HepG2 (cell line): ENCODE results near the gene FIZ1. TPM values are rescaled to one million over a fixed set of nuclear protein-coding genes. Genes with fewer than 3 reads are reported as not detected.
A peak's percentile ranks its signal among the peaks of the same experiment; 100 is the strongest.

Source experiments
- ELF4 ChIP-seq: sonication (generic); formaldehyde crosslinking; IDR thresholded peaks from 2 replicates; pipeline ENCODE4 v1.5.0; 2020; ENCODE audit warnings: missing genetic modification reagents, mild to moderate bottlenecking, moderate library complexity, borderline replicate concordance
- FIP1L1 ChIP-seq: fragments of 200-400 bp; formaldehyde crosslinking; IDR thresholded peaks from 2 replicates; pipeline ENCODE4 v1.6.1; 2018; ENCODE audit warnings: low read depth, mild to moderate bottlenecking, low read length, moderate library complexity, borderline replicate concordance; ENCODE audit not compliant: insufficient read depth
- FOXP4 ChIP-seq: sonication (generic); formaldehyde crosslinking; IDR thresholded peaks from 2 replicates; pipeline ENCODE4 v1.4.0; 2020; ENCODE audit warnings: missing genetic modification reagents
- GLI4 ChIP-seq: sonication (generic); formaldehyde crosslinking; IDR thresholded peaks from 2 replicates; pipeline ENCODE4 v1.5.1; 2020; ENCODE audit warnings: missing genetic modification reagents, mild to moderate bottlenecking, moderate library complexity, borderline replicate concordance
- MEIS2 ChIP-seq: sonication (generic); formaldehyde crosslinking; IDR thresholded peaks from 2 replicates; pipeline ENCODE4 v1.9.0; 2021; ENCODE audit warnings: mild to moderate bottlenecking, missing genetic modification reagents
- SIX4 ChIP-seq: sonication (generic); formaldehyde crosslinking; IDR thresholded peaks from 2 replicates; pipeline ENCODE4 v1.4.0; 2020; ENCODE audit warnings: missing genetic modification reagents
- SP4 ChIP-seq: sonication (generic); formaldehyde crosslinking; IDR thresholded peaks from 2 replicates; pipeline ENCODE4 v1.8.1; 2023; ENCODE audit warnings: mild to moderate bottlenecking, missing genetic modification reagents
- TMF1 ChIP-seq: sonication (generic); formaldehyde crosslinking; IDR thresholded peaks from 2 replicates; pipeline ENCODE4 v1.8.1; 2022; ENCODE audit warnings: low read depth, missing genetic modification reagents
- TP53 ChIP-seq: sonication (generic); formaldehyde crosslinking; conservative IDR thresholded peaks from 2 replicates; pipeline ENCODE4 v1.4.0; 2020; ENCODE audit warnings: missing genetic modification reagents
- ZBTB39 ChIP-seq: sonication (generic); formaldehyde crosslinking; IDR thresholded peaks from 2 replicates; pipeline ENCODE4 v1.5.0; 2020; ENCODE audit warnings: missing genetic modification reagents
- ZIK1 ChIP-seq: sonication (generic); formaldehyde crosslinking; IDR thresholded peaks from 2 replicates; pipeline ENCODE4 v1.5.0; 2020; ENCODE audit warnings: mild to moderate bottlenecking, low read depth, missing genetic modification reagents, borderline replicate concordance
- ZKSCAN8 ChIP-seq: IDR thresholded peaks from 2 replicates; pipeline ENCODE4 v1.6.1; 2016; ENCODE audit warnings: borderline replicate concordance, missing genetic modification reagents, missing compliant biosample characterization
- ZNF121 ChIP-seq: sonication (generic); formaldehyde crosslinking; IDR thresholded peaks from 2 replicates; pipeline ENCODE4 v1.5.0; 2020; ENCODE audit warnings: mild to moderate bottlenecking, missing genetic modification reagents
- ZNF138 ChIP-seq: sonication (generic); formaldehyde crosslinking; IDR thresholded peaks from 2 replicates; pipeline ENCODE4 v1.5.0; 2020; ENCODE audit warnings: mild to moderate bottlenecking, low read depth, missing genetic modification reagents
- ZNF142 ChIP-seq: sonication (generic); formaldehyde crosslinking; IDR thresholded peaks from 2 replicates; pipeline ENCODE4 v1.4.0; 2020; ENCODE audit warnings: missing genetic modification reagents
- ZNF460 ChIP-seq: sonication (generic); formaldehyde crosslinking; IDR thresholded peaks from 2 replicates; pipeline ENCODE4 v1.5.1; 2020; ENCODE audit warnings: missing genetic modification reagents, mild to moderate bottlenecking, borderline replicate concordance
- ZNF674 ChIP-seq: sonication (generic); formaldehyde crosslinking; IDR thresholded peaks from 2 replicates; pipeline ENCODE4 v1.5.0; 2020; ENCODE audit warnings: low read depth, mild to moderate bottlenecking, missing genetic modification reagents
- ZNF761 ChIP-seq: sonication (generic); formaldehyde crosslinking; conservative IDR thresholded peaks from 2 replicates; pipeline ENCODE4 v1.4.0; 2020; ENCODE audit warnings: mild to moderate bottlenecking, missing genetic modification reagents
- ZNF816 ChIP-seq: sonication (generic); formaldehyde crosslinking; IDR thresholded peaks from 2 replicates; pipeline ENCODE4 v1.8.0; 2022; ENCODE audit warnings: missing genetic modification reagents, mild to moderate bottlenecking, borderline replicate concordance
- polyA plus RNA-seq, 8 experiments: library from polyadenylated mRNA; depleted of rRNA in 3 of 8; stranded (reverse) in 7 of 8; unstranded in 1 of 8; fragments of >200 nt; fragmentation: Illumina TruSeq in 4 of 8; extraction: Trizol in 4 of 8; gene quantifications; 2 replicates each; pipeline versions ENCODE4 v1.2.1 to v1.2.3, GENCODE V29; 2011 to 2016; ENCODE audit warnings: low read depth in 4 of 8, missing spikeins in 1 of 8, mixed read lengths in 1 of 8; ENCODE audit not compliant: insufficient read depth in 1 of 8
- total RNA-seq, 5 experiments: library from RNA; depleted of rRNA; stranded (reverse); fragments of >200 nt; fragmentation: Illumina TruSeq; extraction: Trizol; gene quantifications; 2 replicates each; pipeline ENCODE4 v1.2.3, GENCODE V29; 2016; ENCODE audit warnings: low read depth in 1 of 5

The FIZ1 gene
- total and polyA plus RNA-seq, 2 of the 13 experiments (the other 11 are each of a cell fraction or from before 2014, with no cell fraction given) = 3.6 to 5.9 TPM

GRCh38 chr19:55640577-55641425 is 41.5 kb upstream of the FIZ1 start, which contains the start of gene ZNF580 (continued):
- TF ChIP-seq TP53 (CRISPR knock-in tag) = no peak
- 0 out of 2 replicates have a peak, but pooled peaks have one; percentile 4 for TF ChIP-seq ZBTB39 (CRISPR knock-in tag)
- no peak for TF ChIP-seq SIX4 (CRISPR knock-in tag)
- TF ChIP-seq ZNF674 (CRISPR knock-in tag) = no peak
- TF ChIP-seq TMF1 (CRISPR knock-in tag) = no peak; the same call in 1 of the 2 replicates
- TF ChIP-seq ZNF816 = peak; percentile 75
- TF ChIP-seq ZNF460 (CRISPR knock-in tag) = no peak
- no peak for TF ChIP-seq FOXP4 (CRISPR knock-in tag)
- peak; percentile 46; the same call in 1 of the 2 replicates for TF ChIP-seq MEIS2 (CRISPR knock-in tag)
- TF ChIP-seq ZIK1 = no peak; the same call in 1 of the 2 replicates
- no peak; the same call in 1 of the 2 replicates for TF ChIP-seq SP4 (CRISPR knock-in tag)
- TF ChIP-seq ZNF121 (CRISPR knock-in tag) = peak; percentile 37; the same call in 1 of the 2 replicates
- no peak for TF ChIP-seq ELF4
- no peak for TF ChIP-seq FIP1L1
- TF ChIP-seq ZNF761 (CRISPR knock-in tag) = no peak
- peak; percentile 63; the same call in 1 of the 2 replicates for TF ChIP-seq ZNF142 (CRISPR knock-in tag)
- no peak for TF ChIP-seq ZKSCAN8 (CRISPR knock-in tag)
- TF ChIP-seq ZNF138 (CRISPR knock-in tag) = no peak
- TF ChIP-seq GLI4 (CRISPR knock-in tag) = no peak
